Fibroblast of skin of right biceps (primary cell): ENCODE measurements around the gene XKR7.
"Not testable (repeated sequence)": the region's sequence is repeated elsewhere in the genome, so short reads cannot be mapped to it uniquely, and the experiment has no call there.

Experiments
- DNase-seq: peaks from one replicate; pipeline ENCODE4 v3.0.0-alpha.2; 2013

XKR7 gene, protein sequence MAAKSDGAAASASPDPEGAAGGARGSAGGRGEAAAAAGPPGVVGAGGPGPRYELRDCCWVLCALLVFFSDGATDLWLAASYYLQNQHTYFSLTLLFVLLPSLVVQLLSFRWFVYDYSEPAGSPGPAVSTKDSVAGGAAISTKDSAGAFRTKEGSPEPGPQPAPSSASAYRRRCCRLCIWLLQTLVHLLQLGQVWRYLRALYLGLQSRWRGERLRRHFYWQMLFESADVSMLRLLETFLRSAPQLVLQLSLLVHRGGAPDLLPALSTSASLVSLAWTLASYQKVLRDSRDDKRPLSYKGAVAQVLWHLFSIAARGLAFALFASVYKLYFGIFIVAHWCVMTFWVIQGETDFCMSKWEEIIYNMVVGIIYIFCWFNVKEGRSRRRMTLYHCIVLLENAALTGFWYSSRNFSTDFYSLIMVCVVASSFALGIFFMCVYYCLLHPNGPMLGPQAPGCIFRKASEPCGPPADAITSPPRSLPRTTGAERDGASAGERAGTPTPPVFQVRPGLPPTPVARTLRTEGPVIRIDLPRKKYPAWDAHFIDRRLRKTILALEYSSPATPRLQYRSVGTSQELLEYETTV

DNA sequence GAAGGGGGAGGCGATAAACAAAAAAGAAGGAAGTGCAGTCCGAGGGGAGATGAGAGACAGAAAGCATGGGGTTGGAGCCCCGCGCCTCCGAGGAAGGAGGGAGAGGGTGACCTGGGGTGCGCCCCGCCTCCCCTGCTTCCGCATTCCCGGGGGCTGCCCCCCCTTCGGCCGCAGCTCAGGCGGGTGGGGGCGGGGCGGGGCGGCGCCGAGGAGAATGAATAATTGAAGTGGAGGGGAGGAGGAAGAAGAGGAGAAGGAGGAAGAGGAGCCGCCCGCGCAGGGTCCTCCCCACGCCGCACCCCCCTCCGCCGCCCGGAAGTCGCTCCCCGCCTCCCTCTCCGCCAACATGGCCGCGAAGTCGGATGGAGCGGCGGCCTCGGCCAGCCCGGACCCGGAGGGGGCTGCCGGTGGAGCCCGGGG, at the start of gene XKR7:
Gene XKR7, plus strand, starts transcription at position 322 of the 420 bp plus-strand sequence. Its CDS starts 25 bp downstream, at position 347.
- no peak for DNase-seq

DNA sequence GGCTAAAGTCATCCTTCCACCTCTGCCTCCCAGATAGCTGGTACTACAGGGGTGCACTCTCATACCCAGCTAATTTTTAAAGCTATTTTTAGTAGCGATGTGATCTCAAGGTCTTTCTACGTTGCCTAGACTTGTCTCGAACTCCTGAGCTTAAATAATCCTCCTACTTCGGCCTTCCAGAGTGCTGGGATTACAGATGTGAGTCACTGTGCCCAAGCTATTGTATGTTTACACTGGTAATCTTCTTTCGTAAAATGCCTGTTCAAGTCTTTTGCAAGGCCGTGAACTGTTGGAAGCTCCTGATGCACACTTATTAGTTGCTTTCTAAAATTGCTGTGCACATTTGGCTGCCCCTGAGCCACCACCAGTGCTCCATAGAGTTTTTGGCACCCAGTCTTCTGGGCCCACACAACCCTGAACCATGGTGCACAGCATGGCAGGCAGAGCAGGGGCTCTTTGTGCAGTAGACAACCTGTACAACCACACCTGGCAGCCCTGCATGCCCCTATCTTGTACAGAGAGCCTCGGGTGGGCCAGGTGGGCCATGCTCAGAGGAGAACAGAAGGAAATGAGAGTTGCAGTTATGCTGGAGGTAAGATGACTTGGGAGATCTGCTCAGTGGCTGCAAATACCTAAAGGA, 49.4 kb upstream of the XKR7 start:
- no peak for DNase-seq

DNA sequence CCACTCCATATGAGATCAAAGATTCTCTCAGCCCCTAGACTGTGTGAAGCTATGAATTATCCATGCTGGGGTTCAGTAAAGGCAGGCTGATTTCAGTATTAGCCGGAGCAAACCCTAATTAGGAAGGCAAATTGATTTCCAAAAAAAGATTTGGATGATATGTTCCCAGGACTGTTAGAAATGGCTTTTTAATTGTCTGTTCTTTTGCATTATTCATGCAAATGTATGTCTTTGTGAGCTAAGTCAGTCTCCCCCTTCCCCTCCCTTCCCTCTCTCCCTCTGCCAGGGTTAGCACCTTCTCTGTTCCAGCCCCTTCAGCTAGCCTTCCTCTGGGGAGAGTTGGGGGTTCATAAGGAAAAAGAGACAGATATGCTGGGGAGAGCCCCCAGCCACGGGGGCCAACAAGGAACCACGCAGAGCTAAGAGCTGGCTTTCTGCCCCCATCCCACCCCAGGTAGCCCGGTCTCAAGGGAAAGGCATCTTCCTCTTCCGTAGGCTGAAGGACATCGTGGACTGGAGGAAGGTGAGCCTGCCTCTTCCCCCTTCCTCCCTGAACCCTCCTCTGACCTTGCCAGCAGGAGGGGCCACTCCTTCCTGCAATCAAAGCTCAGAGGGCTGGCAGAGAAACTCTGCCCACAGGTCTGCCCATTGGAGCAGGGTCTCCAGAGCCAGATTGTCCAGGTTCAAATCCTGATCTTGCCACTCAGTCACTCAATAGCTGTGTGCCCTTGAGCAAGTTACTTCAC, 48.4 kb upstream of the XKR7 start:
- DNase-seq: no peak

DNA sequence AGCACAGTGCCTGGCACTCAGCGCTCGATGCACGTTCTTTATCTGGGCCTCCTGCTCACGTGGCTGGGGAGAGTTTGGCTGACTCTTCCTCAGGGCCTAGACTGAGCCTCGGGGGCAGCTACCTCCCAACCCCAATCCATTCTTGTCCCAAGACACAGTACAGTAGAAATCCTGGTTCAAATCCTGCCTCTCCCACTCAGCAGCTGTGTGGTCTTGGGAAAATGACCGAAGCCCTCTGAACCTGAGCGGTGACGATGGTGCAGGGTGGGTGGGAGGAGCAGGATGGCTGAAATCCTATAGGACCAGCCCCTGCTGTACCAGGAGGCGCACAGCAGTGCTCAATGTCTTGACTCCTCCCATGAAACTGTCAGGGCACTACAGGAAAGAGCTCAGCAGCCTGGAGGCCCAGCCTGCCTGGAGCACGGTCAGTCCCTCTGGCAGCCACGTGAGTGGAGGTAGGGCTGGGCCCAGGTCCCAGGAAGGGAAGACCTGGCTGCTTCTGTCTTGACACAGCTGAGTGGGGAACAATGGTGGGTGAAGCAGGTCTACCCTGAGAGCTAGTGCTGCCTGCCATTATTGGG, 47.6 kb upstream of the XKR7 start:
- DNase-seq: no peak

DNA sequence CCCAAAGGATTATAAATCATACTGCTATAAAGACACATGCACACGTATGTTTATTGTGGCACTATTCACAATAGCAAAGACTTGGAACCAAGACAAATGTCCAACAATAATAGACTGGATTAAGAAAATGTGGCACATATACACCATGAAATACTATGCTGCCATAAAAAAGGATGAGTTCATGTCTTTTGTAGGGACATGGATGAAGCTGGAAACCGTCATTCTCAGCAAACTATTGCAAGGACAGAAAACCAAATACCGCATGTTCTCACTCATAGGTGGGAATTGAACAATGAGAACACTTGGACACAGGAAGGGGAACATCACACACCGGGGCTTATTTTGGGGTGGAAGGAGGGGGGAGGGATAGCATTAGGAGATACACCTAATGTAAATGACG, 46.5 kb upstream of the XKR7 start:
- not testable (repeated sequence) for DNase-seq

DNA sequence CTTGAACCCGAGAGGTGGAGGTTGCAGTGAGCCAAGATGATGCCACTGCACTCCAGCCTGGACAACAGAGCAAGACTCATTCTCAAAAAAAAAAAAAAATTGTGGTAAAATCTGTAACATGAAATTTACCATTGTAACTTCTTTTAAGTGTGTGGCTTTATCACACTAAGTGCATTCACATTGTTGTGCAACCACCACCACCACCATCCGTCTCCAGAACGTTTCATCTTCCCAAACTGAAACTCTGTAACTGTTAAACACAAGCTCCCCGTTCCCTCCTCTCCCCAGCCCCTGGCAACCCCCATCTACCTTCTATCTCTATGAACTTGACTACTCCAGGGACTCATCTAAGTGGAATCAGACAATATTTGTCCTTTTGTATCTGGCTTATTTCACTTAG, 45.8 kb upstream of the XKR7 start:
- DNase-seq: no peak

DNA sequence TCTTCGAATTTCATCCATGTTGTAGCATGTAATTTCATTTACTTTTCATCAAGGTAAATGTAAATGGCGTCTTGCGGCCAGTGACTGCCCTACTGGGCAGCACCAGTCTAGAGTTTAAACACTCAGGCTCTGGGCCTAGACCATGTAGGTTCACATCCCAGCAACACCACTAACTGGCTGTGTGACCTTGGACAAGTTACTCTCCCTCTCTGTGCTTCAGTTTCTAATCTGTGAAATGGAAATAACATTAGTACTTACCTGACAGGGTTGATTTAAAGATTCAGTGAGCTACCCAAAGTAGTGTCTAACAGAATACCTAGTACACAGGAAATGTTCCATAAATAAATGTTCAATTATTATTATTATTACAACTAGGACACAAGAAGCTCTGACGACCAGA, 45.4 kb upstream of the XKR7 start:
- no peak for DNase-seq

DNA sequence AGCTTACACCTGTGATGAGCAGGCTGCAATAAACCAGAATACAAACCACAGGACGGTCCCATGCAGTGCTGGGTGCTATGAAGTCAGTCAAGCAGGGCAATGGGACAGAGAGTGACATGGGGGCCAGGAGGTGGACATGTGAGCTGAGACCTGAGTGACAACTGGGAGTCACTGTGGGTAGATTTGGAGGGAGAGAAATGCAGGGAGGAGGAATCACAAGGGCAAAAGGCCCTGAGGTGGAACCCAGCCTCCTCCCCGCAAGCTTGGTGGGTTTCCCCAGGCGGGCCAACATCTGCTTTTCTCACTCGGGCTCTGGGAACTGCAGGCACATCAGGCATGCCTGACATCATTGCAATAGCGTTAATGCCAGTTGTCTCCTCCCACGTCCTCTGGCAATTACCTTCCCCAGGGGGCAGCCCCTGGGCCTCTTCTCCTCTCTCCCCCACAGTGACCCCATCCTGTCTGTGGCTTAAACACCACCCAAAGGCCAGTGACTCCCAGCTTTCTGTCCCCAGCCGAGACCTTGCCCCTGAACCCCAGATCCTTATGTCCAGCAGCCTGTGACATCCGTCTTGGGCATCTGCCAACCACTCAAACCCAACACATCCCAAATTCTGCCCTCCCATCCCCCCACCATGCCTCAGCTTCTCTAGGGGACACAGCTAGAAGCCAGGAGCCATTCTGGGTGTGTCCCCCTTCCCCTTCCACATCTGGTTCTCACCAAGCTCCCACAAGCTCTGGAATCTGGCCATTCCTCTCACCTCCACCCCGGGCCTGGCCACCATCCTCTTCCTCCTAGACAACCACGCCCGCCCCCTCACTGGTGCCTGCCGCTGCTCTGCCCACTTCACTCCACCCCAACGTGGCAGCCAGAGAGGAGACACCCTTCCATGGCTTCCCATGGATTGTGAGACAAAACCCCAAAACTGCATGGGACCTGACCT, 44.3 kb upstream of the XKR7 start:
- DNase-seq: no peak

DNA sequence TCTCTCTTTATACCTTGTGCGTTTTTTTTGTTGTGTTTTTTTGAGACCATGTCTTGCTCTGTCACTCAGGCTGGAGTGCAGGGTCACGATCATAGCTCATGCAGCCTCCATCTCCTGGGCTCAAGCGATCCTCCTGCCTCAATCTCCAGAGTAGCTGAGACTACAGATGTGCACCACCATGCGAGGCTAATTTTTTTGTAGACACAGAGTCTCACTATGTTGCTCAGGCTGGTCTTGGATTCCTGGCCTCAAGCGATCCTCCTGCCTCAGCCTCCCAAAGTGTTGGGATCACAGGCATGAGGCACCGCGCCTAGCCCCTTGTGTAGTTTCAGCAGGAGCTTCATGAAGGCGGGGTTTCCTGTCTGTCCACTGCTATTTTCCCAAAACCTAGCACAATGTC, 43.4 kb upstream of the XKR7 start:
- DNase-seq: no peak

DNA sequence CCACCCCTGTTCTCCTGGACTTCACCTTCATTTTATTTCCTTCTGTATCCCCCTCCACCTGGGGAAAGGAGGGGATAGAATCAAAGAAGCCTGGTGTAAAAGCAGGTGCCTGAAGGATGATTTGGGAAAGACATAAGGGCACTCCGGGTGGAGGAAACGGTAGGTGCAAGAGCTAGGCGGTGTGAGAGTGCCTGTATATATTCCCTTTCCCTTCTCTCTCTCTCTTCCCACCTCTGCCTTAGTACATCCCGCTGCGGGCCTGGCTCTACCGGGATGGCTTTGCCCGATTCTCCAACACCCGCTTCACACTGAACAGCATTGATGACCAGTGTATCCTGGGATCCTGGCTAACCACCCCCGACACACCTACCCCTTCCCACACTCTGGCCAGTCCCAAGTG, 42.3 kb upstream of the XKR7 start:
- DNase-seq: no peak

DNA sequence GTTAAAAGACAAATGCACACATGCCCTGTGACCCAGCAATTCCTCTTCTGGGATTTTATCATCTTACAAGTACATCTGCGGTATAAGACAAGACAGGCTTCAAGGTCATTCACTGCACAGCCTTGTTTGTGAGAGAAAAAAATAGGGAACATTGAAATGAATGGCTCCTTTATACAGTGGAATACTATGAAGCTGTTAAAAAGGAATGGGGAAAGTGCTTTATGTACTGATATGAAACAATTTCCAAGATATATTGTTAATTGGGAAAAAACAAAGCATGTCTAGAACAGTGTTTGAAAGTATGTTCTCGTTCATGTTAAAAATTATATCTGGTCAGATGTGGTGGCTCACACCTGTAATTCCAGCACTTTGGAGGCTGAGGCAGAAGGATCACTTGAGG, 41.5 kb upstream of the XKR7 start:
- DNase-seq: no peak

DNA sequence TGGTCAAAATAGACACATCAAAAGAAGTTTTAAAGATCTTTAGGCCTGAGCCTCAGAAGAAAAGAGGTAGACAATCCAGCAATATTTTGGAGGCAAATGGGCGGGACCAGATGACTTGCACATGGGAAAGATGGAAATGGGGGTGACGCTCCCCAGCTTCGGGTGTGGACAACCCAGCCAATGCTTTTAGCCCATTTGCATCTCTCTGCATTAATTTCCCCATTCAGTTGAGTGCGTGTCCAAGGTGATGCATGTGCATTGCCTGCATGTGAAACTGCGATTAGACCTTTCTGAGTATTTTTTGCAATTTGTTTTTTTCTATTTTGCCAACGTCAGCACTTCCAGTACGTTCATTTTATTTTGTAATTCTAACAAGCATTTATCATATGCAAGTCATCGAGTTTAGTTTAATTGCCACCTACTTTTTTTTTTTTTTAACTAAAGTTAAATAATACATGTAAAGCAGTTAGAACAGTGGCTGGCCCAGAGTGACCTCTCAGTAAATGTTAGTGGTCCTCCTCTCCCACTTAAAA, 40.3 kb upstream of the XKR7 start:
- no peak for DNase-seq

DNA sequence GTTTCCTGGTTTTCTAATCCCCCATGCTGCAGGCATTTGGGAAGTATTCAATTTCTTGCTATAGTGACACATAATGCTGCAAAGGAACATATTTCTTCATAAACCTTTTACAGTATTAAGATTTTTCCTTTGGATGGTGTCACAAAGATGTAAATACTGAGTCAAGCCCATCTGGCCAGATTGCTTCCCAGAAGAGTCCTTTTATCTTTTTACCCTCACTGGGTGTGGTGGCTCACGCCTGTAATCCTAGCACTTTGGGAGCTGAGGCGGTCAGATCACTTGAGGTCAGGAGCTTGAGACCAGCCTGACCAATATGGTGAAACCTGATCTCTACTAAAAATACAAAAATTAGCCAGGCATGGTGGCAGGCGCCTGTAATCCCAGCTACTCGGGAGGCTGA, 38.3 kb upstream of the XKR7 start:
- DNase-seq: not testable (repeated sequence)

DNA sequence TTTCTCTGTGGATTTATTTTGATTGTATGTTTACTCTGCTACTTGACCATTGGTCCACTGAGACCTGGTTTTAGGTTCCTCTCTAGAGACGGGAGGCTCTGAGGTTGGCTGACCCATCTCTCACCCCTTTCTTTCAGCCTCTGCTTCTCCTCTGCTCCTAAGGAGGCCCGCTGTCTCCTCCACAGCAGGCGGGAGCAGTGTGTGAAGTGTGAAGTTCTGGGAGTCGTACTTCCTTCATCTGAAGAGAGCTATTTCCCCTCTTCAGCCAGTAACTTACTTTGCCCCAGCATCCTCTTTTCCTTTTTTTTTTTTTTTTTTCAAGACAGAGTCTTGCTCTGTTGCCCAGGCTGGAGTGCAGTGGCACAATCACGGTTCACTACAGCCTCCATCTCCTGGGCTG, 37.2 kb upstream of the XKR7 start:
- DNase-seq: no peak

DNA sequence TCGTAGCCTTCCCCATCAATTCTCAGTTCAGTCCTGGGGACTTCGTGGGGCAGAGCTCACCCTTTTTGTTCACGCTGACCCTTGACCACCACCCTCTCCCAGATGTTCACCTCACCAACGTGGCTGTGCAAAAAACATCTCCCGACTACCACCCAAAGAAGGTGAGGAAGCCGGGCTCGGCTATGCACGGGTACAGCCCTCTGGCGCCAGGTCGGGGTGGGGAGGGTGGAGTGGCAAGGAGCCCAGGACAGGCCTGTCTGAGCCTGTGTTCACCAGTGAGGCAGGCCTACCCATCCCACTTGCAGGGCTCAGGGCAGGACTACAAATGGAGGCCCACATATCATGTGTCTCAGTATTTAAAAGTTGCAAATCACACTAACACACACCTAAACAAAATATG, 34.3 kb upstream of the XKR7 start:
- DNase-seq: no peak

DNA sequence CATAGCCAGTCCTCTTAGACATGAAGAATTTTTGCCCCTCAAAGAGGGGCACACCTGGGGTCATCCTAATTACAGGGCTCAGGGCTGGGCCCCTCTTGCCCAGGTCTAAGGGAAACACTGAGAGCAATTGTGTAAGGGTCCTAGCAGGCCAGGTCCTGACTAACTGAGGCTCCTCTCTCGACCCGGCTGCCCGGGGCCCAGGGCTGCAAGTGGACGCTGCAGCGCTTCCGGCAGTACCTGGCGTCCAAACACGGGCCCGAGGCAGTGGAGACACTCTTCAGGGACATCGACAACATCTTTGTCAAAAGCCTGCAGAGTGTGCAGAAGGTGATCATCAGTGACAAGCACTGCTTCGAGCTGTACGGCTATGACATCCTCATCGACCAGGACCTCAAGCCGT, 33.5 kb upstream of the XKR7 start:
- no peak for DNase-seq

DNA sequence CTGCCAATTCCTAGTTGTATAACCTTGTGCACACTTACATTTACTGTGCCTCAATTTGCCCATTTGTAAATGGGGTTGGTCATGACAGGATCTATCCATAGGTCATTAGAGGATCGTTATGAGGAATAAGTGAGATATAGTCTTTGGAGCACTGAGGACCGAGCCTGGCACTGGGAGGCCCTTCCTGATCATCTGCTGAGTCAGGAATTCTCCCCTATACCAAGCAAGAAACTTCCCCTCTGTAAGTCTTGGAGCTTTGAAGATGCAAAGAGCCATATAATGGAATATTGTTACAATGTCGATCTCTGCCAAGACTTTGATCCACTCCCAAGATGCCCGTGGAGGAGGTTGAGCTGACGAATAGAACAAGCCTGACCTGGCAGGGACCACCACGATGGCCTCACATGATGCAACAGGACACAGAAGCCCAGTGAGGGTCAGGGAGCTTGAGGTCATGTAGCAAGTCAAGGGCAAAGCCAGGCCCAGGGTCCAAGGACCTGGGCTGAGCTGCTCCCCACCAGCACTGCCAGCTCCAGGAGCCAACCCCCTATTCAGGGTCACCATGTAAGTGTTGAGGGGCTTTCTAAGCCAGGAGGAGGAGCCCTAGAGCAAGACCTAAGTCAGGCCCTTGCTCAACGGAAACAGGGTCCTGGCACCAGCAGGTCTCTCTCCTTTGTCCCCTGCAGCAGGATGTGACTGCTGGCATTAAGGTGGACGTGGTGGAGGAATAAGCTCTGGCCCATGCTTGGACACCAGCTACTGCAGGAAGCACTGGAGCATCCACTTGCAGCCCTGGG, 32.8 kb upstream of the XKR7 start:
- no peak for DNase-seq

DNA sequence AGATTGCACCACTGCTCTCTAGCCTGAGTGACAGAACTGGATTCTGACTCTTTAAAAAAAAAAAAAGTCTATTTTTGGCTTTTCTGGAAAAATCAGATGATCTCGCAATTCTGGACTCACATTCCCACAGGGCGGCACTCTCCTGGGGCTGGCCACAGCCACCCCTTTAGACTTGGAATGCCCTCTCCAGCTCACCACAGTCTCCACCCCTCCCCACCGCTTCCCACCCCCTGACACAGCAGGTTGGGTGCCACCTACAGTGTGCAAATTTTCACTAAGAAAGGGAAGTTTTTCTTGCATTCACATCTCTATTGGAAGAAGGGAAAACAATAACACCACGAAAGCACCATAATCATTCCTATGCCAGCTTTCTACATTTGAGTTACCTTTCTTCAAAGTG, 31.5 kb upstream of the XKR7 start:
- no peak for DNase-seq

DNA sequence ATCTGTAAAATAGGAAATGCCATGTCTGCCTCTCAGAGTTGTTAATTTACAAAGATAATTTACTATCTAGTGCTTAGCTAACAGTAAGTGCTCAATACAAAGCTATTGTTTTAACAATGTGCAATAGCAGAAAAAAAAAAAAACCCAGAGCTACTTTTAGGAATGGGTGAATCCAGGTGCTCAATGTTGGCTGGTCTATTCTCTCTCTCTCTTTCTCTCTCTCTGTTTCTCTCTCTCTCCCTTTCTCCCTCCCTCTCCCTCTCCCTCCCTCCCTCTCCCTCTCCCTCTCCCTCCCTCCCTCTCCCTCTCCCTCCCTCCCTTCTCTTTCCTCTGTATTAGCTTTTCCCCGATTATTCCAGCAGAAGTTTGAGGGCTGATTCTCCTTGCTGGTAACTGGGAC, 30.1 kb upstream of the XKR7 start:
- DNase-seq: no peak

DNA sequence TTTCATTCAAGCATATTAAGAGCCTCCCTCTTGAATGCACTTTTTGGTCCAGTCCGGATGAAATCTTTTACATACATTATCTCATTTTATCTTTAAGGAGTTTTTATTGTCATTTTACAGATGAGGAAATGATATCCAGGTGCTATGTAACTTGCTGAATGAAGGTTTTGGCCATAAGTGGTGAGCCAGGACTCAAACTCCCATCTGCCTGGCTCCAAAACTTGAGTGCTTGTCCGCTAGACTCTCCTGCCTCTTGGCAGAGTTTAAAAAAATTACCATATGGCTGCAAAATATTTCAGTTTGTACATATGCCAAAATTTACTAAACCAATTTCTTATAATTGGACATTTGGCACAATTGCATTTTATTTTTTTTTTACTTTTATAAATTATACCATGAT, 28.3 kb upstream of the XKR7 start:
- DNase-seq: no peak

DNA sequence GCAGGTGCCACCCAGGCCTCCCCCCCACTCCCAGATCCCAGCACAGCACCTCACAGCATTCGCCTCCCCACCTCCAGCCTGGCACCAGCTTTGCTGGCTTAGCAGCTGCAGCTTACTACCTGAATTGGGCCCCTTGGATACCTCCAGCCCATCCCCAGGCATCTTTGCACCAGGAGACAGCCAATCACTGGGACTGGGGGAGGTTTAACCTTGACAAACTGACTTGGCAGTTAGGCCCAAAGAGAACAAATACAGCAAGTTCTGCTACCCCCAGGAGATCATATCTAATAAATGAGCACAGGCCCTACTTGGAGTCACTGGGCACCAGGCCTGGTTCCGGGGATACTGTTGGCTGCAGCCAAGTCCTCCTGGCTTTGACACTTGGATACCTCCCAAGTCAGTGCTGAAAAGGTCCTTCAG, 24.9 kb upstream of the XKR7 start:
- DNase-seq: no peak
